ENCODE measurements around the gene C6orf47.
A peak's percentile ranks its signal among the peaks of the same experiment; 100 is the strongest.

Gene C6orf47

GRCh38 chr6:31687321-31687720 is 26.7 kb upstream of the C6orf47 start:
- no peak for DNase-seq

DNA sequence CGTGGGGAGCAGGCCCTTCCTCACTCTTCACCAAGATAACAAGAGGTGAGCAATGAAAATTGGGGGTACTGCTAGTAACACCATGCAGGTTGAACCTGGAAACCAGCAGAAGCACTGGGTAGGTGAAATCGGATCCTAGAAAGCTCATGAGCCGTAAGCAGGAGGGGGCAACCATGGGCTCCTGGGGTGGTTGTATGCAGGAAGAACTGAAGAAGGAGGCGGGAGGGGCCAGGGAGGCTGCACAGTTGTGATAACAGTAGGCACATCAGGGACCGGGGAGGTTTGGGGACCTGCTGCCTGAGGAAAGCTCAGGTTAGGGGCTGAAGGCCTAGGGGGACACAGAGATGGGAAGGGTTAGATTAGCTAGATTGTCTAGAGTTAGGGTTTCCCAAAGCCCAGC is 25.9 kb upstream of the C6orf47 start:
- DNase-seq = no peak

- DNase-seq = no peak
Measured at GRCh38 chr6:31683591-31683990, 23.0 kb upstream of the C6orf47 start.

DNA sequence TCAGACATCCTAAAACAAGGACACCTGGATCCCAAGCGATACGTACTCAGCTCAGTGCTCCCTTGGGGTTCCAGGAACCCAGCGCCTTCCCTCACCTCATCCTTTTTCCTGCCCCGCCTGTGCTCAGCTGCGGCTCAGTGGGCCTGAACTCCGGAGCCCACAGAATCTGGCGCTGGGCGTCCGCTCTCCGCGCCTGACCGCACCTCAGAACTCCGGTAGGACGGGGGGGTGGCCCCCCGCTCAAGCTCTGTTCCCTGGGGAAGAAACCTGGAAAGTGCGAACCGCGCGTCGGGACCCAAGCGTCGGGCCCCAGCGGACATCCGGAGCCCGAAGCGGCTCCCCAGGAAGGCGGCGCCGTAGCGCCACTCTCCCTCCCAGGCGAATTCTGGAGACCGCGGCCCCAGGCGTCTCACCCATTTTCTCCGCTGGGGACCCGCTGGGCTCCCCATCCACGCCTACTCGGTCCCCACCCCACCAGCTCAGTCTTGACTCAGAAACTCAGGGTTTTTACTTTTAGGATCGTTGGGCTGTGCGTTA is 20.6 kb upstream of the C6orf47 start:
- peak; percentile 53 to 56 for DNase-seq

DNA sequence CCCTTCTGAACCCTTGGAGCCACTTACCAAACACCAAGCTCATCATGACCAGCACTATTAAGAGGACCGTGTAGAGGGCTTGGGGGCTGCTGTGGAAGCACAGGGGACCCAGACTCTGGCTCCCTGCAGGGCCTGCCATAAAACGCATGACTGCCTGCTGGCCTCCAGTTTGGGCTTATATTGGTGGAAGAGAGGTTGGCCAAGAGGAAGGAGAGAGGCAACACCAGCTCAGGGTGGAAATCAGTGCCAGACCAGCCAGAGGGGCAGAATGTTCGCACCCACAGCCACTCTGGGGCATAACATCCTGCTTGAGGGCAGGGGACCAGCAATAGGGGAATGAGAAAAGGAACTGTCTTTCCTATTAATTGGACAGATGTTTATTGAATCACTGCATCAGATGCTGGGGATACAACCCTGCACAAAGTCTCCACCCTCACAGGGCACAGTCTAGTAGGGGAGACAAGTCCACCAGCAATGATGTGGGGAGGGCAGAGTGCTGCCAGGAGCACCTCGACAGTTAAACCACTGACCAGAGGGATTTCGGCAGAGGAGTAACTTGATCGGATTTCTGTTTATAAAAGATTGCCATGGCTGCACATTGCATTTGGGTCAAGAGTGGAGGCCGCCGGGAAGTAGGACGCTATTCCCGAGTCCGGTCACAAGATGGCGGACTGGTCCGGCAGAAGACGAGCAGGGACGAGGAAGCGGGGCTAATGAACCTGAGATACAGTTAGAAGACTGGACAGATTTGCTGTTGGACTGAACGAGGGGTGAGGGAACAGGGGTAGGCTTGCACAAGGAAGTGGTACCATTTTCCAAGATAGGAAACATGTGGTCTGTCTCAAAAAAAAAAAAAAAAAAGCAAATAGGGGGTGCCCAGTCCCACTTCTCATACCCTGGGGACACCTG is 19.9 kb upstream of the C6orf47 start, which contains the start of gene LY6G5C:
Gene LY6G5C (minus strand): TSS at position 842 of the 909 bp plus-strand sequence. CDS start 694 bp downstream, at position 148.
- peak; percentile 66 to 85 for DNase-seq

- no peak for DNase-seq
Measured at GRCh38 chr6:31677955-31678354, 17.4 kb upstream of the C6orf47 start.

- DNase-seq = no peak
Measured at GRCh38 chr6:31676904-31677303, 16.3 kb upstream of the C6orf47 start.

DNA sequence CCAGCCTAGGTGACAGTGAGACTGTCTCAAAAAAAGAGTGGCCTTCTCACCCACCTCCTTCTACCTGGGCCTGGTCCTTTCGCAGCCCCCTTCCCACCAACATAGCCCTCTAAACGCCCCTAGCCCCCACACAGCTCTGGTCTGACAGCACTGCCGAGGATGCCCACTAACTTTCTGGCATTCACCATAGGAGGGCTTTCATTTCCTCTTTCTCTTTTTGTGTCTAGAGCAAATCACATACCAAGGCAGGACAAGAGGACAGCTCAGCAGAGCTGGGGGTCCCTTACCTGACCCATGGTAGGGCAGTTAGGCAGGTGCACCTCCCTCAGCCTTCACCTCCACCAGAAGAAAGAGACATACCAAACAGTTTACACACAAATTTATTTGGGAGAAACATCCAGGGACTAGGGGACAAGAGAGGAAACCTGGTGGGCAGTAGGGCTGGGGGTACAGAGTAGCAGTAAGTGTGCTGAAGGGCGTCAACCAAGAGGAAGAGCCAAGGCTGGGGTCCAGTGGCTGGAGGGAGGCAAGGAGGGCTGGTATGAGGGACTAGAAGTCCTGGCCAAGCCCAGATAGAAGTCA is 15.8 kb upstream of the C6orf47 start:
- DNase-seq = no peak

GRCh38 chr6:31669676-31670075 is 9.1 kb upstream of the C6orf47 start, which contains the start of gene LY6G5B:
Gene LY6G5B (plus strand): TSS chr6:31669976. CDS start chr6:31670951, 975 bp downstream.
- no peak for DNase-seq

DNA sequence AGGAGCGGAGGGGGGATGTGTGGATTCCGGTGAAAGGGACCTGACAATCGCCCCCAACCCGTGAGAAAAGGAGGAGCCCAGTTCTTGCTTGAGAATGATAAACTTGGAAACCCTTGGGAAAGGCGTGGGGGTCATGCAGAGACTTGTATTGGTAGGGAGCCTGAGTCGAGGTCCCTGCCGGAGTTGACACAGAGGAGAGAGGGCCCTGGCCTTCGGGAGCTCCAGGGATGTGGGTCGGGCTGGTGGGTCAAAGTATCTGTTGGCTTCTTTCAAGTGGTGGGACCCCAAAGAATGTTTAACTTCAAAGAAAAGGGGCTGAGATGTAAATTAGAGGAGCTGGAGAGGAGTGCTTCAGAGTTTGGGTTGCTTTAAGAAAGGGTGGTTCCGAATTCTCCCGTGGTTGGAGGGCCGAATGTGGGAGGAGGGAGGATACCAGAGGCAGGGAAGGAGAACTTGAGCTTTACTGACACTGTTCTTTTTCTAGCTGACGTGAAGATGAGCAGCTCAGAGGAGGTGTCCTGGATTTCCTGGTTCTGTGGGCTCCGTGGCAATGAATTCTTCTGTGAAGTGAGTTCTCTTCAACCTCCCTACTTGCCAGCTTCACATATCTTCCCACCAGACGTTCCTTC is 5.9 kb upstream of the C6orf47 start:
- no peak for DNase-seq

DNA sequence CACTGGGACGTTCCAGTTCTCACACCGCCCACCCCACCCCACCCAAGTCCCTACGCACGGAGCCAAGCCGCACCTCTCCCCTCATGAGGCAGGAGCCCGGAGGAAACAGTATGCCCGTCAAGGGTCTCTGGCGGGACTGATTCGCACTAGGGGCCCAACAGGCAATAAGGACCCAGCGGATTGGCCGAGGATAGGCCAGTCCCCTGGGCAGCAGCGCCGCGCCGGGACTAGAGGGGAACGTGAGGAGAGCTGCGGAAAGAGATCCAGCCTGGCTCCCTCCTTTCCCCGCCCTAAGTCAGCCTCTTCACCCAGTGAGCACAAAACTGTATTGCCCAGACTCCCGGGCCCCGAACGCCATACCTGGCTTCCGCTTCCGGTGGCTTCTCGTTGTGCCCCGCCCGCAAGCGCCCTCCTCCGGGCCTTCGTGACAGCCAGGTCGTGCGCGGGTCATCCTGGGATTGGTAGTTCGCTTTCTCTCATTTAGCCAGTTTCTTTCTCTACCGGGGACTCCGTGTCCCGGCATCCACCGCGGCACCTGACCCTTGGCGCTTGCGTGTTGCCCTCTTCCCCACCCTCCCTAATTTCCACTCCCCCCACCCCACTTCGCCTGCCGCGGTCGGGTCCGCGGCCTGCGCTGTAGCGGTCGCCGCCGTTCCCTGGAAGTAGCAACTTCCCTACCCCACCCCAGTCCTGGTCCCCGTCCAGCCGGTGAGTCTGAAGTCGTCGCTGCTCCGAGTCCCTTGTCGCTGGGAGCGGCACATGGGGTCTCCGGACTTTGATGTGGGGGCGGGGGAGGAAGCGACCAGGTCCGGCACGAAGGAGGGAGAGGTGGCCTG is 5.1 kb upstream of the C6orf47 start, which contains the start of gene CSNK2B:
Gene CSNK2B (plus strand): TSS at position 580 of the 836 bp plus-strand sequence. CDS start 752 bp downstream, outside the sequence.
- DNase-seq = peak; percentile 94 to 96

DNA sequence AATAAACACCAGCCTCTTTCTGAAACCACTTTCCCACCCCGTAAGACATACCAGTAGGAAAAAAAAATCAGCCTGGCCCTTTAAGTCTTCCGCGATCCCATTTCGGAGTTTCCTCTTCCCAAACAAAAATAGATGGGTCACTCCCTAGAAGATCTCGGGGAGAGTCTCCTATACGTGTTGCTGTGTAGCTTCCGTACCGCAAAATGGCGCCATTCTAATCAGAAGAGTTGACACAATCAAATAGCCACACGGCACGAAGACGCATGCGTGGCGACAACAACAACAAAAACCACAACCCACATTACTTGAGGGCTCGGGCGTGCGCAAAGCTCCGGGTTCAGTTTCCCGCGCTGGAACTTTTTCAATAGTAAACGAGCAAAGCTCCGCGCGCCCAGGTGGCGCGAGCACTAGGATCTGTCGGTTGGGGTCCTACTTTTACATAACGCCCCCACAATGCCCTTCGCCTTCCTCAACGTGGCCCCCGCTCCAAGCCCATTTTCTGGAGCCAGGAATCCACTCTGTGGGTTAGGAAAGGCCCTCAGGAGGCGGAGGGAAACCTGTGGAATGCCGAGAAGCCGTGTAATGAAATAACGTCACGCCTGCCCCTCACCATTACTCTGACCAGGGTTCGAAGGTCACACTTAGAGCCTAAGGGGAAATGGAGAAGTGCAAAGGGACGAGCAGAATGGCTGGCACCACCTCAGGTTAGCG is 4.4 kb upstream of the C6orf47 start, which contains the start of gene GPANK1:
Gene GPANK1 (minus strand): TSS at position 208 of the 711 bp plus-strand sequence. CDS start 519 bp downstream, outside the sequence.
- DNase-seq = peak; percentile 88 to 94

DNA sequence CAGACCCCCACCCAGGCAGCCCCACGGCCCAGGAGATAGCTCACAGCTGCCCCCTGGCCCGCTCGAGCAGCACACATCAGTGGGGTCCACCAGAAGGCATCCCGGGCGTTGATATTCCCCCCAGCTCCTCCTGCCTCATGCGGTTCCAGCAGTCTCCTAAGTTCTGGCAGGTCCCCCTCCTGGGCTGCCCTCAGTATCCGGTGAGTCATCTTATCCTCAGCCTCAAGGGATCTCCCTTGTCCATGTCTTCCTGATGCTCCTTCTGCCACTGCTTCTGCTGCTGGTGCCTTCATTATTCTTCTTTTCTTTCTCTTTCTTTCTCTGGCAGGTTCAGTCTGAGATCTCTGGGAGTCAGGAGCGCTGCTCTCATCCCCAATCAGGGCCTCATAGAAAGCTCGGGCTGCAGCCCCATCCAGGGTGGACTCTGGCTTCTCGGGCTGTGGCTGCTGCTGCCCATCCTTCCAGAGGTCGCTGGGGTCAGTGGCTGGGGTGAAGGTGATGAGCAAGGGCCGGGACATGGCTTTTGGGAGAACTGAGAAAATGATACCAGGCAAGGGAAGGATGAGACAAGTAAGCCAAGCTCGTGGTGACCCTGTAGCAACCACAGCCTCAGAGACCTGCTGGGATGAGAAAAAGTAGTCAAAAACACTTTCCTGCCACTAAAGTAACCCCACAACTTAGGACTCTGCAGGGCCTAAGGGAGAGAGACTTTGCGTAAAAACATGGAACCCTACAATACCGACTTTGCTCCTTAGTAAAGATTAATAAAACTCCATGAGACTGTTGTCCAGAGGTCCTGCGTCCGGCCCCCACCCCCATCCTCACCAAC is 3.6 kb upstream of the C6orf47 start:
- no peak for DNase-seq

DNA sequence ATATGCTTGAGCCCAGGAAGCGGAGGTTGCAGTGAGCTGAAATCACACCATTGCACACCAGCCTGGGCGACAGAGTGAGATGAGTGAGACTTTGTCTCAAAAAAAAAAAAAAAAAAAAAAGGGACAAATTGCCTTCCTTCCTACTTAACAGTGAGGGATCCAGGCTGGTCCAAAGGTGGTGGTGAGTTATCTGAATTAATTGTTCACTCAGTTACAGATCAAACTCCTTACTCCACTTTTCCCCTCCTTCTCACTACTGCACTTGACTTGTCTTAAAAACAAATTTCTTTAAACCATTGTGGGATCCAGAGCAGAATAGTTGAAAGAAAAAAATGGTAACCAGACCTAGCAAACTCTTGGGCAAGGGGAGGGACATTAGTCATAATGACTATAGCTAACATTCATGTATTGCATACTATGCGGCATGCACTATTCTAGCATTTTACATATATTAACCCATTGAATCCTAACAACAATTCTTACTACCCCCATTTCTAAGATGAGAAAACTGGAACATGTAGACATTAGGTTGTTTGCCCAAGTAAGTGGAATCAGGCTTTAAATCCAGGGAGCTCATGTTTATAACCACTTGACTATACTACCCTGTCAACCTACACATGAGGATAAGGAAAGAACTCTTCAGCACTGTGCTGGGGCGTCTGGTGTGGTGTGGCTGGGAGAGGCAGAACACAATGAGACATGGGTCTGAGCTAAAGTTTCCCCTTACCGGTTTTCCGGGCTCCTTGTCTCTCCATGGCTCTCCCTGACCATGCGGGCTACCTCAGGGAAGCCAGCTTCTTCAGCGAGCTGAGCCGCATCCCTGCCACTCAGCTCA is 2.8 kb upstream of the C6orf47 start:
- DNase-seq = no peak

- no peak for DNase-seq
Measured at GRCh38 chr6:31662124-31662723, 1.6 kb upstream of the C6orf47 start.

GRCh38 chr6:31661262-31662123 is 915 bp upstream of the C6orf47 start:
- no peak for DNase-seq

GRCh38 chr6:31659649-31660380 is 763 bp downstream of the C6orf47 start:
- no peak for DNase-seq

Data from NCI-H524 (cell line).